Vagina (tissue), 2 donors: ENCODE results near the gene PCP4L1. TPM values are rescaled to one million over a fixed set of nuclear protein-coding genes. Genes with fewer than 3 reads are reported as not detected.

Source experiments
- DNase-seq, 2 donors: peaks; one replicate each; pipeline ENCODE4 v3.0.0-alpha.2; 2017; ENCODE audit errors: extremely low spot score in 2 of 2
- H3K27ac ChIP-seq: fragments of 200-600 bp; sonication (generic); one replicate; pipeline ENCODE4 v1.5.1; 2019
- H3K27me3 ChIP-seq: fragments of 200-600 bp; sonication (generic); one replicate; pipeline ENCODE4 v1.5.1; 2019
- H3K36me3 ChIP-seq, 2 donors: fragments of 200-600 bp; sonication (generic); one replicate each; pipeline ENCODE4 v1.5.1; 2017 to 2019
- H3K4me1 ChIP-seq: fragments of 200-600 bp; sonication (generic); one replicate; pipeline ENCODE4 v1.5.1; 2019
- H3K4me3 ChIP-seq, 2 donors: fragments of 200-600 bp; sonication (generic); 1 replicate in 1 of 2; 2 replicates in 1 of 2; pipeline ENCODE4 v1.5.1; 2016 to 2019
- H3K9me3 ChIP-seq: fragments of 200-600 bp; sonication (generic); one replicate; pipeline ENCODE4 v1.5.1; 2019
- CTCF ChIP-seq, 3 experiments: fragments of 450-650 bp in 2 of 3; fragments of 200-600 bp in 1 of 3; sonication (generic) in 1 of 3; IDR thresholded peaks; one replicate each; pipeline ENCODE4 v1.5.1; 2017 to 2019; ENCODE audit warnings: antibody characterized with exemption in 3 of 3, mild to moderate bottlenecking in 2 of 3, moderate library complexity in 2 of 3
- POLR2A ChIP-seq, 2 donors: fragments of 450-650 bp; IDR thresholded peaks; one replicate each; pipeline ENCODE4 v1.6.1; 2017; ENCODE audit warnings: antibody characterized with exemption in 2 of 2, mild to moderate bottlenecking in 2 of 2, moderate library complexity in 2 of 2
- POLR2AphosphoS5 ChIP-seq, 2 donors: sonication (generic); formaldehyde crosslinking; IDR thresholded peaks; one replicate each; pipeline ENCODE4 v1.9.0; 2017; ENCODE audit warnings: antibody characterized with exemption in 2 of 2, mild to moderate bottlenecking in 2 of 2, low read depth in 1 of 2; ENCODE audit not compliant: insufficient read depth in 1 of 2
- intact Hi-C: fragments of 100-400 bp; cut with DNase I; formaldehyde crosslinking; loops from one replicate; pipeline ENCODE4 v1.15.1; 2023
- total RNA-seq: library from RNA; depleted of rRNA; stranded (reverse); fragments of >200 nt; gene quantifications from one replicate; pipeline ENCODE4 v1.2.3, GENCODE V29; 2016

The PCP4L1 gene
- total RNA-seq, 1 donor from 2014 or later: 3.7 TPM

- H3K9me3 ChIP-seq: no peaks in the 10 kb centered on the region
- TF ChIP-seq CTCF (IDR thresholded peaks at IDR 0.05) (no peak), POLR2AphosphoS5 (IDR thresholded peaks at IDR 0.05; ENCODE audit: insufficient read depth in 1 of 2, low read depth in 1 of 2) (no peak), POLR2A (IDR thresholded peaks at IDR 0.05) (no peak)
- no peaks in the 10 kb centered on the region for H3K27me3 ChIP-seq
- H3K27ac ChIP-seq: no peak overlapping the region
- H3K4me1 ChIP-seq: peaks cover 30% of the 10 kb centered on the region
- no peak overlapping the region for H3K4me3 ChIP-seq
- intact Hi-C loops: loop anchor here (5.0 kb wide), 1 partner anchor 154 kb away; no protein-coding TSS in a partner anchor
- no peak for DNase-seq
- peaks cover 0 to 15% of the 10 kb centered on the region in 2 donors for H3K36me3 ChIP-seq
These were observed 30.5 kb upstream of the PCP4L1 start for GRCh38 chr1:161228032-161228431.

GRCh38 chr1:161229896-161230295 is 28.6 kb upstream of the PCP4L1 start:
- Histone ChIP-seq H3K36me3 (peaks cover 0 to 15% of the 10 kb centered on the region in 2 donors), H3K9me3 (no peaks in the 10 kb centered on the region), H3K27me3 (no peaks in the 10 kb centered on the region), H3K4me3 (no peak overlapping the region), H3K4me1 (peaks cover 29% of the 10 kb centered on the region), H3K27ac (no peak overlapping the region)
- TF ChIP-seq POLR2AphosphoS5 (IDR thresholded peaks at IDR 0.05; ENCODE audit: insufficient read depth in 1 of 2, low read depth in 1 of 2) (no peak), POLR2A (IDR thresholded peaks at IDR 0.05) (no peak), CTCF (IDR thresholded peaks at IDR 0.05) (no peak)
- DNase-seq: no peak
- intact Hi-C loops: loop anchor here (2.0 to 5.0 kb wide), 2 partner anchors 55 to 152 kb away; no protein-coding TSS in a partner anchor

- Histone ChIP-seq H3K9me3 (no peaks in the 10 kb centered on the region), H3K27ac (no peak overlapping the region), H3K4me3 (no peak overlapping the region), H3K4me1 (peaks cover 22% of the 10 kb centered on the region), H3K36me3 (peaks cover 0 to 15% of the 10 kb centered on the region in 2 donors), H3K27me3 (no peaks in the 10 kb centered on the region)
- no peak for DNase-seq
- intact Hi-C loops: loop anchor here (2.0 kb wide), 1 partner anchor 54 kb away; no protein-coding TSS in a partner anchor
- no peak for TF ChIP-seq CTCF (IDR thresholded peaks at IDR 0.05)
- no peak for TF ChIP-seq POLR2A (IDR thresholded peaks at IDR 0.05)
- TF ChIP-seq POLR2AphosphoS5 (IDR thresholded peaks at IDR 0.05; ENCODE audit: insufficient read depth in 1 of 2, low read depth in 1 of 2): no peak
These were observed 27.8 kb upstream of the PCP4L1 start for GRCh38 chr1:161230762-161231161.

GRCh38 chr1:161233102-161233501 is 25.4 kb upstream of the PCP4L1 start:
- TF ChIP-seq POLR2AphosphoS5 (IDR thresholded peaks at IDR 0.05; ENCODE audit: insufficient read depth in 1 of 2, low read depth in 1 of 2) (no peak), CTCF (IDR thresholded peaks at IDR 0.05) (no peak), POLR2A (IDR thresholded peaks at IDR 0.05) (no peak)
- H3K27me3 ChIP-seq: no peaks in the 10 kb centered on the region
- intact Hi-C loops: no loop called here

GRCh38 chr1:161235957-161236775 is 22.4 kb upstream of the PCP4L1 start:
- Histone ChIP-seq H3K4me3 (no peak overlapping the region), H3K27ac (no peak overlapping the region), H3K9me3 (no peaks in the 10 kb centered on the region), H3K4me1 (no peaks in the 10 kb centered on the region), H3K27me3 (no peaks in the 10 kb centered on the region), H3K36me3 (no peaks in the 10 kb centered on the region)
- no peak for DNase-seq
- intact Hi-C loops: no loop called here
- TF ChIP-seq POLR2AphosphoS5 (IDR thresholded peaks at IDR 0.05; ENCODE audit: insufficient read depth in 1 of 2, low read depth in 1 of 2): no peak
- TF ChIP-seq CTCF (IDR thresholded peaks at IDR 0.05): no peak
- no peak for TF ChIP-seq POLR2A (IDR thresholded peaks at IDR 0.05)

More at GRCh38 chr1:161233102-161233501, 25.4 kb upstream of the PCP4L1 start:
- Histone ChIP-seq H3K4me1 (peaks cover 1% of the 10 kb centered on the region), H3K27ac (no peak overlapping the region), H3K4me3 (no peak overlapping the region), H3K9me3 (no peaks in the 10 kb centered on the region), H3K36me3 (peaks cover 0 to 12% of the 10 kb centered on the region in 2 donors)
- DNase-seq: no peak
